HG02588 (cell line): ENCODE measurements around the gene GEN1.
A peak's percentile ranks its signal among the peaks of the same experiment; 100 is the strongest.

ENCODE experiments used
- ATAC-seq: cut with Tn5 transposase; IDR thresholded peaks from one replicate; pipeline ENCODE4 v1.9.1; 2021; ENCODE audit warnings: mild to moderate bottlenecking, moderate library complexity; ENCODE audit not compliant: unreplicated experiment

The GEN1 gene

GRCh38 chr2:17753803-17754663 lies at the start of gene GEN1, which contains the start of gene SMC6:
TSS of gene GEN1 (plus strand) at chr2:17754138. CDS start at chr2:17759944, 5,806 bp downstream.
TSS of gene SMC6 (minus strand) at chr2:17753810. CDS start at chr2:17745946, 7,864 bp downstream.
- peak; percentile 70 for ATAC-seq

GRCh38 chr2:17706845-17707244 lies 47.1 kb upstream of the GEN1 start:
- no peak for ATAC-seq

GRCh38 chr2:17708501-17708900 lies 45.4 kb upstream of the GEN1 start:
- no peak for ATAC-seq

- no peak for ATAC-seq
These were observed 44.0 kb upstream of the GEN1 start for GRCh38 chr2:17709897-17710296.

- no peak for ATAC-seq
These were observed 43.2 kb upstream of the GEN1 start for GRCh38 chr2:17710547-17711248.

GRCh38 chr2:17713291-17713690 lies 40.6 kb upstream of the GEN1 start:
- no peak for ATAC-seq

- ATAC-seq: no peak
These were observed 36.3 kb upstream of the GEN1 start for GRCh38 chr2:17717666-17718065.

- ATAC-seq: no peak
These were observed 35.2 kb upstream of the GEN1 start for GRCh38 chr2:17718689-17719088.

- peak; percentile 63 for ATAC-seq
These were observed 34.2 kb upstream of the GEN1 start for GRCh38 chr2:17719562-17720371.

- no peak for ATAC-seq
These were observed 25.7 kb upstream of the GEN1 start for GRCh38 chr2:17728210-17728609.

GRCh38 chr2:17729880-17730279 lies 24.1 kb upstream of the GEN1 start:
- no peak for ATAC-seq

- ATAC-seq: no peak
These were observed 20.3 kb upstream of the GEN1 start for GRCh38 chr2:17733599-17733998.

- ATAC-seq: no peak
These were observed 18.1 kb upstream of the GEN1 start for GRCh38 chr2:17735864-17736263.

- ATAC-seq: no peak
These were observed 16.9 kb upstream of the GEN1 start for GRCh38 chr2:17736989-17737388.

- ATAC-seq: no peak
These were observed 13.7 kb upstream of the GEN1 start for GRCh38 chr2:17740203-17740602.

- no peak for ATAC-seq
These were observed 6.1 kb upstream of the GEN1 start for GRCh38 chr2:17747684-17748452.

GRCh38 chr2:17748745-17749144 lies 5.2 kb upstream of the GEN1 start:
- no peak for ATAC-seq

- peak; percentile 12 for ATAC-seq
These were observed 4.0 kb upstream of the GEN1 start for GRCh38 chr2:17749753-17750438.

GRCh38 chr2:17752246-17752645 lies 1.7 kb upstream of the GEN1 start:
- peak; percentile 10 for ATAC-seq
